HAP-1 (cell line): ENCODE results near the gene FHIP1B.
"Not testable (repeated sequence)": the region's sequence is repeated elsewhere in the genome, so short reads cannot be mapped to it uniquely, and the experiment has no call there.

Source experiments
- DNase-seq, 2 experiments: peaks; one replicate each; pipeline ENCODE4 v3.0.0-alpha.2; 2016 to 2020; ENCODE audit warnings: low spot score in 2 of 2
- H3K27me3 ChIP-seq: fragments of 250-450 bp; sonication (Bioruptor Pico); 2 replicates; pipeline ENCODE4 v1.5.1; 2020; ENCODE audit warnings: low read depth, mild to moderate bottlenecking, moderate library complexity
- H3K36me3 ChIP-seq: fragments of 250-450 bp; sonication (Bioruptor Pico); replicated peaks from 2 replicates; pipeline ENCODE4 v1.5.1; 2020; ENCODE audit warnings: mild to moderate bottlenecking
- H3K4me1 ChIP-seq: fragments of 250-450 bp; sonication (Bioruptor Pico); 2 replicates; pipeline ENCODE4 v1.5.1; 2020; ENCODE audit warnings: mild to moderate bottlenecking
- H3K4me3 ChIP-seq: fragments of 250-450 bp; sonication (Bioruptor Pico); 2 replicates; pipeline ENCODE4 v1.5.1; 2020; ENCODE audit warnings: mild to moderate bottlenecking, moderate library complexity
- H3K9me3 ChIP-seq: fragments of 250-450 bp; sonication (Bioruptor Pico); 2 replicates; pipeline ENCODE4 v1.5.1; 2020; ENCODE audit warnings: mild to moderate bottlenecking, moderate library complexity
- in situ Hi-C: fragments of 300-500 bp; cut with MboI; formaldehyde crosslinking; loops from 3 replicates; pipeline ENCODE4 v1.14.3; 2020; ENCODE audit warnings: low sequenced_read_pairs, inconsistent platforms, mixed read lengths

The FHIP1B gene

GRCh38 chr11:6234387-6235107, at the start of gene FHIP1B:
FHIP1B (minus strand) TSS chr11:6234636; CDS start chr11:6224516, 10,120 bp downstream.
- Histone ChIP-seq H3K36me3 (no peaks in the 10 kb centered on the region), H3K9me3 (no peaks in the 10 kb centered on the region), H3K4me3 (peak within 1 kb of the TSS; percentile 85), H3K27me3 (no peaks in the 10 kb centered on the region), H3K4me1 (peaks cover 8% of the 10 kb centered on the region)
- DNase-seq, result peak; percentile 98 to 100
- in situ Hi-C loops, result no loop called here

- Histone ChIP-seq H3K27me3 (no peaks in the 10 kb centered on the region), H3K36me3 (no peaks in the 10 kb centered on the region), H3K9me3 (no peaks in the 10 kb centered on the region), H3K4me1 (peaks cover 3% of the 10 kb centered on the region), H3K4me3 (no peak overlapping the region)
- in situ Hi-C loops, result no loop called here
- no peak for DNase-seq
Observed at GRCh38 chr11:6283453-6284023, 49.1 kb upstream of the FHIP1B start.

GRCh38 chr11:6280809-6281208, 46.4 kb upstream of the FHIP1B start:
- H3K27me3 ChIP-seq, H3K4me1 ChIP-seq, DNase-seq, H3K9me3 ChIP-seq, H3K4me3 ChIP-seq, H3K36me3 ChIP-seq, in situ Hi-C loops: not testable (repeated sequence)

- no peak for DNase-seq
- H3K9me3 ChIP-seq, result no peaks in the 10 kb centered on the region
- no peaks in the 10 kb centered on the region for H3K36me3 ChIP-seq
- in situ Hi-C loops, result no loop called here
- H3K4me1 ChIP-seq, result no peaks in the 10 kb centered on the region
- peaks cover 13% of the 10 kb centered on the region for H3K27me3 ChIP-seq
- H3K4me3 ChIP-seq, result no peak overlapping the region
Observed at GRCh38 chr11:6273188-6273587, 38.8 kb upstream of the FHIP1B start.

- Histone ChIP-seq H3K4me3 (no peak overlapping the region), H3K4me1 (no peaks in the 10 kb centered on the region), H3K36me3 (no peaks in the 10 kb centered on the region), H3K9me3 (no peaks in the 10 kb centered on the region), H3K27me3 (peaks cover 7% of the 10 kb centered on the region; the same call in 1 of the 2 replicates)
- in situ Hi-C loops, result no loop called here
- no peak for DNase-seq
Observed at GRCh38 chr11:6271598-6271997, 37.2 kb upstream of the FHIP1B start.

GRCh38 chr11:6270584-6271246, 36.3 kb upstream of the FHIP1B start:
- Histone ChIP-seq H3K4me3 (no peak overlapping the region), H3K4me1 (no peaks in the 10 kb centered on the region), H3K9me3 (no peaks in the 10 kb centered on the region), H3K36me3 (no peaks in the 10 kb centered on the region), H3K27me3 (peaks cover 4% of the 10 kb centered on the region; the same call in 1 of the 2 replicates)
- no peak for DNase-seq
- in situ Hi-C loops, result no loop called here

- Histone ChIP-seq H3K4me3 (no peak overlapping the region), H3K36me3 (no peaks in the 10 kb centered on the region), H3K4me1 (no peaks in the 10 kb centered on the region), H3K27me3 (no peaks in the 10 kb centered on the region), H3K9me3 (no peaks in the 10 kb centered on the region)
- no peak for DNase-seq
- in situ Hi-C loops, result no loop called here
Observed at GRCh38 chr11:6269994-6270393, 35.6 kb upstream of the FHIP1B start.

- Histone ChIP-seq H3K27me3 (no peaks in the 10 kb centered on the region), H3K36me3 (no peaks in the 10 kb centered on the region), H3K9me3 (no peaks in the 10 kb centered on the region), H3K4me1 (no peaks in the 10 kb centered on the region), H3K4me3 (no peak overlapping the region)
- in situ Hi-C loops, result no loop called here
- DNase-seq, result no peak
Observed at GRCh38 chr11:6268820-6269219, 34.4 kb upstream of the FHIP1B start.

GRCh38 chr11:6263662-6264061, 29.2 kb upstream of the FHIP1B start:
- no peaks in the 10 kb centered on the region for H3K9me3 ChIP-seq
- peaks cover 6% of the 10 kb centered on the region; the same call in 1 of the 2 replicates for H3K4me1 ChIP-seq
- in situ Hi-C loops, result no loop called here
- no peaks in the 10 kb centered on the region for H3K36me3 ChIP-seq
- no peak for DNase-seq
- no peak overlapping the region for H3K4me3 ChIP-seq
- peaks cover 4% of the 10 kb centered on the region; the same call in 1 of the 2 replicates for H3K27me3 ChIP-seq

- peaks cover 17% of the 10 kb centered on the region for H3K27me3 ChIP-seq
- DNase-seq, result no peak
- in situ Hi-C loops, result no loop called here
- H3K36me3 ChIP-seq, result no peaks in the 10 kb centered on the region
- peaks cover 7% of the 10 kb centered on the region; the same call in 1 of the 2 replicates for H3K4me1 ChIP-seq
- H3K4me3 ChIP-seq, result peak overlapping the region; percentile 39
- H3K9me3 ChIP-seq, result no peaks in the 10 kb centered on the region
Observed at GRCh38 chr11:6260207-6260726, 25.8 kb upstream of the FHIP1B start.

GRCh38 chr11:6258571-6259081, 24.2 kb upstream of the FHIP1B start:
- no peaks in the 10 kb centered on the region for H3K9me3 ChIP-seq
- in situ Hi-C loops, result no loop called here
- DNase-seq, result peak in 1 of 2 experiments; percentile 33
- no peaks in the 10 kb centered on the region for H3K36me3 ChIP-seq
- peaks cover 17% of the 10 kb centered on the region for H3K27me3 ChIP-seq
- H3K4me1 ChIP-seq, result peaks cover 7% of the 10 kb centered on the region; the same call in 1 of the 2 replicates
- H3K4me3 ChIP-seq, result peak overlapping the region; percentile 39

- in situ Hi-C loops, result no loop called here
- DNase-seq, result no peak
- peaks cover 17% of the 10 kb centered on the region for H3K27me3 ChIP-seq
- no peak overlapping the region for H3K4me3 ChIP-seq
- peaks cover 7% of the 10 kb centered on the region; the same call in 1 of the 2 replicates for H3K4me1 ChIP-seq
- no peaks in the 10 kb centered on the region for H3K9me3 ChIP-seq
- no peaks in the 10 kb centered on the region for H3K36me3 ChIP-seq
Observed at GRCh38 chr11:6258141-6258540, 23.7 kb upstream of the FHIP1B start.

- H3K4me3 ChIP-seq, result no peak overlapping the region
- DNase-seq, result no peak
- no peaks in the 10 kb centered on the region for H3K4me1 ChIP-seq
- peaks cover 11% of the 10 kb centered on the region for H3K27me3 ChIP-seq
- in situ Hi-C loops, result no loop called here
- H3K9me3 ChIP-seq, result no peaks in the 10 kb centered on the region
- no peaks in the 10 kb centered on the region for H3K36me3 ChIP-seq
Observed at GRCh38 chr11:6253197-6253596, 18.8 kb upstream of the FHIP1B start.
